WTC11 (cell line): ENCODE results near the gene TXNL4A. TPM values are rescaled to one million over a fixed set of nuclear protein-coding genes. Genes with fewer than 3 reads are reported as not detected.

Experiments
- ATAC-seq: fragments of 200-7000 bp; cut with Tn5 transposase; 2 replicates; pipeline ENCODE4 v1.10.0; 2021; ENCODE audit warnings: mild to moderate bottlenecking, moderate library complexity
- CTCF ChIA-PET: fragments of 300-600 bp; sonication (Branson Sonifier 250); formaldehyde crosslinking; loops from one replicate; lab custom pipeline; 2021; ENCODE audit warnings: antibody characterized with exemption; lab: Charles Lee
- POLR2A ChIA-PET: fragments of 350-600 bp; sonication (Branson Sonifier 250); formaldehyde crosslinking; loops from one replicate; lab custom pipeline; 2021; ENCODE audit warnings: antibody characterized with exemption; lab: Charles Lee
- DNase-seq: peaks from one replicate; pipeline ENCODE4 v3.0.0; 2021; ENCODE audit warnings: low spot score
- H3K27ac Mint-ChIP-seq: 2 replicates; pipeline ENCODE4 v1.8.0; 2021; ENCODE audit warnings: mixed read lengths
- H3K27me3 Mint-ChIP-seq: 2 replicates; pipeline ENCODE4 v1.8.0; 2021; ENCODE audit warnings: low read depth, mild to moderate bottlenecking, moderate library complexity, mixed read lengths
- H3K36me3 Mint-ChIP-seq: 2 replicates; pipeline ENCODE4 v1.8.0; 2021; ENCODE audit warnings: mixed read lengths
- H3K4me1 Mint-ChIP-seq: 2 replicates; pipeline ENCODE4 v1.8.0; 2022; ENCODE audit warnings: mixed read lengths
- H3K4me3 Mint-ChIP-seq: 2 replicates; pipeline ENCODE4 v1.8.0; 2021; ENCODE audit warnings: mild to moderate bottlenecking, moderate library complexity, mixed read lengths
- H3K9me3 Mint-ChIP-seq: 2 replicates; pipeline ENCODE4 v1.8.0; 2021; ENCODE audit warnings: mixed read lengths
- CBFB ChIP-seq: sonication (generic); formaldehyde crosslinking; IDR thresholded peaks from 2 replicates; pipeline ENCODE4 v1.8.1; 2022; ENCODE audit warnings: mild to moderate bottlenecking, low read depth, missing genetic modification reagents
- CREB1 ChIP-seq: sonication (generic); formaldehyde crosslinking; IDR thresholded peaks from 2 replicates; pipeline ENCODE4 v1.8.0; 2023; ENCODE audit warnings: mild to moderate bottlenecking, missing genetic modification reagents
- CREM ChIP-seq: sonication (generic); formaldehyde crosslinking; IDR thresholded peaks from 2 replicates; pipeline ENCODE4 v1.8.1; 2022; ENCODE audit warnings: mild to moderate bottlenecking, missing genetic modification reagents, moderate library complexity
- CTCF ChIP-seq: fragments of 200-600 bp; IDR thresholded peaks from 2 replicates; pipeline ENCODE4 v1.8.0; 2022; ENCODE audit warnings: antibody characterized with exemption
- E2F5 ChIP-seq: sonication (generic); formaldehyde crosslinking; IDR thresholded peaks from 2 replicates; pipeline ENCODE4 v1.8.1; 2022; ENCODE audit warnings: mild to moderate bottlenecking, moderate library complexity, missing genetic modification reagents
- ERG ChIP-seq: fragments of 250-450 bp; sonication (Bioruptor Pico); IDR thresholded peaks from 2 replicates; pipeline ENCODE4 v1.8.0; 2021; ENCODE audit warnings: mild to moderate bottlenecking
- ESRRA ChIP-seq: sonication (generic); formaldehyde crosslinking; IDR thresholded peaks from 2 replicates; pipeline ENCODE4 v1.8.1; 2022; ENCODE audit warnings: mild to moderate bottlenecking, missing genetic modification reagents, borderline replicate concordance
- GRHL2 ChIP-seq: fragments of 250-450 bp; sonication (Bioruptor Pico); IDR thresholded peaks from 2 replicates; pipeline ENCODE4 v1.8.0; 2022; ENCODE audit warnings: mild to moderate bottlenecking, moderate library complexity; ENCODE audit not compliant: insufficient replicate concordance, severe bottlenecking
- HMGA2 ChIP-seq: fragments of 250-450 bp; sonication (Bioruptor Pico); IDR thresholded peaks from 2 replicates; pipeline ENCODE4 v1.4.0; 2021; ENCODE audit warnings: mild to moderate bottlenecking, moderate library complexity
- JAZF1 ChIP-seq: fragments of 250-450 bp; sonication (Bioruptor Pico); IDR thresholded peaks from 2 replicates; pipeline ENCODE4 v1.9.0; 2021; ENCODE audit warnings: moderate library complexity, mild to moderate bottlenecking, inconsistent platforms
- NFE2L1 ChIP-seq: sonication (generic); formaldehyde crosslinking; IDR thresholded peaks from 2 replicates; pipeline ENCODE4 v1.8.1; 2023; ENCODE audit warnings: missing genetic modification reagents
- NR1H2 ChIP-seq: sonication (generic); formaldehyde crosslinking; IDR thresholded peaks from 2 replicates; pipeline ENCODE4 v1.9.0; 2021; ENCODE audit warnings: mild to moderate bottlenecking, moderate library complexity, missing genetic modification reagents
- OVOL2 ChIP-seq: fragments of 250-450 bp; sonication (Bioruptor Pico); IDR thresholded peaks from 2 replicates; pipeline ENCODE4 v1.9.0; 2021; ENCODE audit warnings: mild to moderate bottlenecking, borderline replicate concordance
- RORB ChIP-seq: fragments of 250-450 bp; sonication (Bioruptor Pico); IDR thresholded peaks from 2 replicates; pipeline ENCODE4 v1.9.0; 2021; ENCODE audit warnings: mild to moderate bottlenecking
- SMAD3 ChIP-seq: sonication (generic); formaldehyde crosslinking; IDR thresholded peaks from 2 replicates; pipeline ENCODE4 v1.8.0; 2022; ENCODE audit warnings: missing genetic modification reagents, mild to moderate bottlenecking, borderline replicate concordance
- SMAD4 ChIP-seq: sonication (generic); formaldehyde crosslinking; IDR thresholded peaks from 2 replicates; pipeline ENCODE4 v1.8.0; 2022; ENCODE audit warnings: mild to moderate bottlenecking, missing genetic modification reagents
- TEAD1 ChIP-seq: sonication (generic); formaldehyde crosslinking; IDR thresholded peaks from 2 replicates; pipeline ENCODE4 v1.8.0; 2022; ENCODE audit warnings: mild to moderate bottlenecking, missing genetic modification reagents
- TP53 ChIP-seq: sonication (generic); formaldehyde crosslinking; IDR thresholded peaks from 2 replicates; pipeline ENCODE4 v1.8.1; 2023; ENCODE audit warnings: mild to moderate bottlenecking, missing genetic modification reagents
- ZNF232 ChIP-seq: sonication (generic); formaldehyde crosslinking; IDR thresholded peaks from 2 replicates; pipeline ENCODE4 v1.8.0; 2022; ENCODE audit warnings: mild to moderate bottlenecking, missing genetic modification reagents
- ZNF317 ChIP-seq: sonication (generic); formaldehyde crosslinking; IDR thresholded peaks from 2 replicates; pipeline ENCODE4 v1.8.1; 2023; ENCODE audit warnings: low read depth, mild to moderate bottlenecking, moderate library complexity, missing genetic modification reagents, borderline replicate concordance
- total RNA-seq: library from RNA; stranded (reverse); gene quantifications from 3 replicates; pipeline ENCODE4 v1.2.3, GENCODE V29; 2021
- TF ChIP-seq, protein P1 (sequence below): fragments of 250-450 bp; sonication (Bioruptor Pico); IDR thresholded peaks from 2 replicates; pipeline ENCODE4 v1.9.0; 2021; ENCODE audit warnings: mild to moderate bottlenecking, borderline replicate concordance
- TF ChIP-seq, protein P2 (sequence below): sonication (generic); formaldehyde crosslinking; IDR thresholded peaks from 2 replicates; pipeline ENCODE4 v1.8.1; 2023; ENCODE audit warnings: mild to moderate bottlenecking, moderate library complexity, missing genetic modification reagents
- TF ChIP-seq, protein P3 (sequence below): sonication (generic); formaldehyde crosslinking; IDR thresholded peaks from 2 replicates; pipeline ENCODE4 v1.8.1; 2023; ENCODE audit warnings: mild to moderate bottlenecking, missing genetic modification reagents

Gene TXNL4A
- total RNA-seq, 1 experiment from 2014 or later: 157 TPM

DNA sequence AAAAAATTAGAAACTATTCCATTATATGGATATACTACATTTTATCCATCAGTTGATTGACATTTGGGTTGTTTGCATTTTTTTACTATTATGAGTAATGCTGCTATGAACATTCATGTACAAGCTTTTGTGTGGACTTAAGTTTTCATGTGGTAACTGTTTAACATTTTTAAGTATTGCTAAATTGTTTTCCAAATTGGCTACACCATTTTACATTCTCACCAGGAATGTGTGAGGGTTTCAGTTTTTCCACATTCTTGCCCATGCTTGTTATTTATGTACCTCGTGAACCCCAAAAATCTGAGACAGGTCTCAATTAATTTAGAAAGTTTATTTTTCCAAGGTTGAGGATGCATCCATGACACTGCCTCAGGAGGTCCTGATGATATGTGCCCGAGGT lies 3.1 kb upstream of the TXNL4A start (continued):
- TF ChIP-seq, protein P1, sequence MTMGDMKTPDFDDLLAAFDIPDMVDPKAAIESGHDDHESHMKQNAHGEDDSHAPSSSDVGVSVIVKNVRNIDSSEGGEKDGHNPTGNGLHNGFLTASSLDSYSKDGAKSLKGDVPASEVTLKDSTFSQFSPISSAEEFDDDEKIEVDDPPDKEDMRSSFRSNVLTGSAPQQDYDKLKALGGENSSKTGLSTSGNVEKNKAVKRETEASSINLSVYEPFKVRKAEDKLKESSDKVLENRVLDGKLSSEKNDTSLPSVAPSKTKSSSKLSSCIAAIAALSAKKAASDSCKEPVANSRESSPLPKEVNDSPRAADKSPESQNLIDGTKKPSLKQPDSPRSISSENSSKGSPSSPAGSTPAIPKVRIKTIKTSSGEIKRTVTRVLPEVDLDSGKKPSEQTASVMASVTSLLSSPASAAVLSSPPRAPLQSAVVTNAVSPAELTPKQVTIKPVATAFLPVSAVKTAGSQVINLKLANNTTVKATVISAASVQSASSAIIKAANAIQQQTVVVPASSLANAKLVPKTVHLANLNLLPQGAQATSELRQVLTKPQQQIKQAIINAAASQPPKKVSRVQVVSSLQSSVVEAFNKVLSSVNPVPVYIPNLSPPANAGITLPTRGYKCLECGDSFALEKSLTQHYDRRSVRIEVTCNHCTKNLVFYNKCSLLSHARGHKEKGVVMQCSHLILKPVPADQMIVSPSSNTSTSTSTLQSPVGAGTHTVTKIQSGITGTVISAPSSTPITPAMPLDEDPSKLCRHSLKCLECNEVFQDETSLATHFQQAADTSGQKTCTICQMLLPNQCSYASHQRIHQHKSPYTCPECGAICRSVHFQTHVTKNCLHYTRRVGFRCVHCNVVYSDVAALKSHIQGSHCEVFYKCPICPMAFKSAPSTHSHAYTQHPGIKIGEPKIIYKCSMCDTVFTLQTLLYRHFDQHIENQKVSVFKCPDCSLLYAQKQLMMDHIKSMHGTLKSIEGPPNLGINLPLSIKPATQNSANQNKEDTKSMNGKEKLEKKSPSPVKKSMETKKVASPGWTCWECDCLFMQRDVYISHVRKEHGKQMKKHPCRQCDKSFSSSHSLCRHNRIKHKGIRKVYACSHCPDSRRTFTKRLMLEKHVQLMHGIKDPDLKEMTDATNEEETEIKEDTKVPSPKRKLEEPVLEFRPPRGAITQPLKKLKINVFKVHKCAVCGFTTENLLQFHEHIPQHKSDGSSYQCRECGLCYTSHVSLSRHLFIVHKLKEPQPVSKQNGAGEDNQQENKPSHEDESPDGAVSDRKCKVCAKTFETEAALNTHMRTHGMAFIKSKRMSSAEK (CRISPR knock-in tag): no peak
- TF ChIP-seq CTCF (no peak), TP53 (no peak), ERG (CRISPR knock-in tag) (no peak)

DNA sequence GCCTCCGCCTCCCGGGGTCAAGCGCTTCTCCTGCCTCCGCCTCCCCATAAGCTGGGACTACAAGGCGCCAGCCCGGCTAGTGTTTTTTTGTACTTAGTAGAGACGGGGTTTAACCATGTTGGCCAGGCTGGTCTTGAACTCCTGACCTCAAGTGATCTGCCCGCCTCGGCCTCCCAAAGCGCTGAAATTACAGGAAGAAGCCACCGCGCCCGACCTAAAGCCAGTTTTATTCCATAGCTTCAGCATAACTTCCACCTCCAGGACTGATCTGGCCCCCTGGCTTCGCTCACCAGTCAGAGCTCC lies 783 bp upstream of the TXNL4A start:
- no peaks in the 10 kb centered on the region for H3K9me3 Mint-ChIP-seq
- CTCF ChIA-PET: interaction anchor here (0.7 to 2.5 kb wide), 2 partner anchors 55 to 171 kb away, joined by 4 to 5 read pairs; no protein-coding TSS in a partner anchor
- no peak for ATAC-seq
- no peak overlapping the region for H3K27ac Mint-ChIP-seq
- peaks cover 39% of the 10 kb centered on the region for H3K4me1 Mint-ChIP-seq
- no peak for TF ChIP-seq NFE2L1 (CRISPR knock-in tag)
- TF ChIP-seq, protein P2, sequence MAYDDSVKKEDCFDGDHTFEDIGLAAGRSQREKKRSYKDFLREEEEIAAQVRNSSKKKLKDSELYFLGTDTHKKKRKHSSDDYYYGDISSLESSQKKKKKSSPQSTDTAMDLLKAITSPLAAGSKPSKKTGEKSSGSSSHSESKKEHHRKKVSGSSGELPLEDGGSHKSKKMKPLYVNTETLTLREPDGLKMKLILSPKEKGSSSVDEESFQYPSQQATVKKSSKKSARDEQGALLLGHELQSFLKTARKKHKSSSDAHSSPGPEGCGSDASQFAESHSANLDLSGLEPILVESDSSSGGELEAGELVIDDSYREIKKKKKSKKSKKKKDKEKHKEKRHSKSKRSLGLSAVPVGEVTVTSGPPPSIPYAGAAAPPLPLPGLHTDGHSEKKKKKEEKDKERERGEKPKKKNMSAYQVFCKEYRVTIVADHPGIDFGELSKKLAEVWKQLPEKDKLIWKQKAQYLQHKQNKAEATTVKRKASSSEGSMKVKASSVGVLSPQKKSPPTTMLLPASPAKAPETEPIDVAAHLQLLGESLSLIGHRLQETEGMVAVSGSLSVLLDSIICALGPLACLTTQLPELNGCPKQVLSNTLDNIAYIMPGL: no peak
- no peak for TF ChIP-seq TEAD1 (CRISPR knock-in tag)
- no peak for TF ChIP-seq CREB1 (CRISPR knock-in tag)
- no peak for TF ChIP-seq ERG (CRISPR knock-in tag)
- TF ChIP-seq ZNF232: no peak
- TF ChIP-seq NR1H2 (CRISPR knock-in tag): no peak
- no peak for TF ChIP-seq ESRRA (CRISPR knock-in tag)
- no peak for TF ChIP-seq SMAD4 (CRISPR knock-in tag)
- TF ChIP-seq ZNF317 (CRISPR knock-in tag): no peak
- TF ChIP-seq SMAD3 (CRISPR knock-in tag): no peak
- TF ChIP-seq JAZF1 (CRISPR knock-in tag): no peak
- no peak for TF ChIP-seq RORB (CRISPR knock-in tag)
- TF ChIP-seq, protein P3, sequence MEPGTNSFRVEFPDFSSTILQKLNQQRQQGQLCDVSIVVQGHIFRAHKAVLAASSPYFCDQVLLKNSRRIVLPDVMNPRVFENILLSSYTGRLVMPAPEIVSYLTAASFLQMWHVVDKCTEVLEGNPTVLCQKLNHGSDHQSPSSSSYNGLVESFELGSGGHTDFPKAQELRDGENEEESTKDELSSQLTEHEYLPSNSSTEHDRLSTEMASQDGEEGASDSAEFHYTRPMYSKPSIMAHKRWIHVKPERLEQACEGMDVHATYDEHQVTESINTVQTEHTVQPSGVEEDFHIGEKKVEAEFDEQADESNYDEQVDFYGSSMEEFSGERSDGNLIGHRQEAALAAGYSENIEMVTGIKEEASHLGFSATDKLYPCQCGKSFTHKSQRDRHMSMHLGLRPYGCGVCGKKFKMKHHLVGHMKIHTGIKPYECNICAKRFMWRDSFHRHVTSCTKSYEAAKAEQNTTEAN (CRISPR knock-in tag): no peak
- TF ChIP-seq OVOL2: no peak
- TF ChIP-seq CREM (CRISPR knock-in tag): no peak
- no peak for TF ChIP-seq E2F5 (CRISPR knock-in tag)
- no peak for TF ChIP-seq CBFB
- TF ChIP-seq HMGA2 (CRISPR knock-in tag): no peak
- no peak for TF ChIP-seq GRHL2
- H3K4me3 Mint-ChIP-seq: peak overlapping the region; percentile 93
- no peaks in the 10 kb centered on the region for H3K27me3 Mint-ChIP-seq
- H3K36me3 Mint-ChIP-seq: peaks cover 18% of the 10 kb centered on the region
- POLR2A ChIA-PET: no interaction called here
- no peak for DNase-seq
